Measurements from ENCODE around the gene MYL12A. TPM values are rescaled to one million over a fixed set of nuclear protein-coding genes. Genes with fewer than 3 reads are reported as not detected.
A peak's percentile ranks its signal among the peaks of the same experiment; 100 is the strongest.
"Not testable (repeated sequence)": the region's sequence is repeated elsewhere in the genome, so short reads cannot be mapped to it uniquely, and the experiment has no call there.

The MYL12A gene
- total RNA-seq, 1 donor from 2014 or later, result 219 TPM

DNA sequence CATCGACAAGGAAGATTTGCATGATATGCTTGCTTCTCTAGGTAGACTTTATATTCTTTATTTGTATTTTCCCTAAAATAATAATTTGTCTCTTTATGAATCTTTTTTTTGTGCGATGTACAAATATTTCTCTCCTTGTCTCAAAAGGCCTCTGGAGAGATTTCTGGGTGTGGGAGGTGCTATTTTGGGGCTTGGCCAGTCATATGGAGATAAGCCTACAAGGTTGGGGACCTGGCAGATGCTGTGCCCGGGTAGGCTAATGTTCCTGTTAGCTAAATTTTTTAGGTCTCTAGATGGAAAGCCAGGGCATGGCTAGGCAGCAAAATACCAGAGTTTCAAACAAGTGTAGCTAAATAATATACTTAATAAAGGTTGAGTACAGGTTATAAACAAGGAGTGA is 25.4 kb downstream of the MYL12A start:
- H3K4me3 Mint-ChIP-seq, result no peak overlapping the region

DNA sequence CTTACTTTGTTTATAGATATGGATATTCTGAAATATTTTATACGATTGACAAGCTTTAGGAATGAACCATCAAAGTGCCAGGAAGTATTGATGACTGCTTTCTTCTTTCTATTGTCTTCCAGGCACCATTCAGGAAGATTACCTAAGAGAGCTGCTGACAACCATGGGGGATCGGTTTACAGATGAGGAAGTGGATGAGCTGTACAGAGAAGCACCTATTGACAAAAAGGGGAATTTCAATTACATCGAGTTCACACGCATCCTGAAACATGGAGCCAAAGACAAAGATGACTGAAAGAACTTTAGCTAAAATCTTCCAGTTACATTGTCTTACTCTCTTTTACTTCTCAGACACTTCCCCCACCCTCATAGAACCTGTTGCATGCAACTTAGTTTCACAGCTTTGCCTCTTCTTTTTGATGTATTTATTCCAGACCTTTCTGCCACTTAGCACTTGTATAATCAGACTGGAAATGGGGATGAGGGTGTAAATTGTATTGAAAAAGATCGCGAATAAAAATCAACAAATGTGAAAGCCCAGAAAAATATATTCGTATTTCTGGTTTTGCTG is 30.1 kb downstream of the MYL12A start:
- DNase-seq (ENCODE audit: extremely low spot score, unreplicated experiment); H3K27ac Mint-ChIP-seq; H3K4me1 Mint-ChIP-seq (ENCODE audit: unreplicated experiment); H3K4me3 Mint-ChIP-seq; H3K27me3 Mint-ChIP-seq; H3K9me3 Mint-ChIP-seq: not testable (repeated sequence)
- H3K36me3 Mint-ChIP-seq, result peaks cover 19% of the 10 kb centered on the region

More for the DNA sequence above, 25.4 kb downstream of the MYL12A start:
- Mint-ChIP-seq H3K27me3 (no peaks in the 10 kb centered on the region), H3K4me1 (ENCODE audit: unreplicated experiment) (peaks cover 19% of the 10 kb centered on the region), H3K36me3 (peaks cover 24% of the 10 kb centered on the region), H3K27ac (no peak overlapping the region), H3K9me3 (peaks cover 8% of the 10 kb centered on the region)
- TF ChIP-seq, protein P1, sequence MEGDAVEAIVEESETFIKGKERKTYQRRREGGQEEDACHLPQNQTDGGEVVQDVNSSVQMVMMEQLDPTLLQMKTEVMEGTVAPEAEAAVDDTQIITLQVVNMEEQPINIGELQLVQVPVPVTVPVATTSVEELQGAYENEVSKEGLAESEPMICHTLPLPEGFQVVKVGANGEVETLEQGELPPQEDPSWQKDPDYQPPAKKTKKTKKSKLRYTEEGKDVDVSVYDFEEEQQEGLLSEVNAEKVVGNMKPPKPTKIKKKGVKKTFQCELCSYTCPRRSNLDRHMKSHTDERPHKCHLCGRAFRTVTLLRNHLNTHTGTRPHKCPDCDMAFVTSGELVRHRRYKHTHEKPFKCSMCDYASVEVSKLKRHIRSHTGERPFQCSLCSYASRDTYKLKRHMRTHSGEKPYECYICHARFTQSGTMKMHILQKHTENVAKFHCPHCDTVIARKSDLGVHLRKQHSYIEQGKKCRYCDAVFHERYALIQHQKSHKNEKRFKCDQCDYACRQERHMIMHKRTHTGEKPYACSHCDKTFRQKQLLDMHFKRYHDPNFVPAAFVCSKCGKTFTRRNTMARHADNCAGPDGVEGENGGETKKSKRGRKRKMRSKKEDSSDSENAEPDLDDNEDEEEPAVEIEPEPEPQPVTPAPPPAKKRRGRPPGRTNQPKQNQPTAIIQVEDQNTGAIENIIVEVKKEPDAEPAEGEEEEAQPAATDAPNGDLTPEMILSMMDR (conservative IDR thresholded peaks at IDR 0.05), result no peak
- no peak for DNase-seq (ENCODE audit: extremely low spot score, unreplicated experiment)

DNA sequence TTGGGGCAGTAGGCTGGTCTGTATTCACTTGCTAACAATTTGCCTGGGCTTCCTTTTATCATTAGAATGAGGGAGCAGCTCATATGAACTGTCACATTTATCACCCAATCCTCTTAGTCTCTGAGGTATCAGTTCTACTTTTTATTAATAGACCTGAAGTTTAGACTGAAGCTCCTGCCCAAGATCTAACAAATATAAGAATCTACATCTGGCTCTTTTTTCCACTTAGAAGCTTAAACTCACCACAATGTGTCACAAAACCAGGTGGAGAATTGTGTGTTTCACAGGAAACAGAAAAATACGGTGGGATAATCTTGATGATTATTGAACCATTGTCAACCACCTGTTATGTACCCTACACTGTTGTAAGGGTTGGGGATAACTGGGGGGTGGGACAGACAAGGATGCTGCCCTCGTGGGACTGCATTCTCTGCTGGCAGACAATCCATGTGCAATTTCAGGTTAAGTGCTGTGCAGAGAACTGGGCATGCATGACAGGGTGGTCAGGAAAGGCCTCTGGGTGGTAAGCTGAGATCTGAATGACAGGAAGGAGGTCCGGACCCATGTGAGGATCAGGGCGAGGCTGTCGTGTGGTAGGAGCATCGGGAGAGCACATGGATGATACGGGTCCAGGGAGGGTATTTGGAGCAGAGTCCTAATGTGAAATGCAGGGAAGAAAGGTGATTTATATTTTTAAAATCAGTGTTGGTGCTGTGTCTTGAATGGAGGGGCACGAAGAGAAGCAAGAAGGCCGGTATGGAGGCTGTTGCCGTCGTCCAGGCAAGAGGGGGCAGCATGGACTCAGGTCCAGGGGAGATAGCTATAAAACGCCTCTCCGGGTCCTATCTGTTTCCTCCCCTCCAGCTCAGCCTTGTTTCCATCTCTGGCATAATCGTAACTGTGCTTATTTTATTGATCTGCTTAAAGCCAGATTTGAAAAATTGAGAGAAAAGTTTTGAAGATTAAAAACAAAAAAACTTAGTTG is 31.9 kb downstream of the MYL12A start:
- Mint-ChIP-seq H3K27me3 (no peaks in the 10 kb centered on the region), H3K36me3 (peaks cover 11% of the 10 kb centered on the region), H3K4me1 (ENCODE audit: unreplicated experiment) (peaks cover 17% of the 10 kb centered on the region), H3K4me3 (no peak overlapping the region), H3K9me3 (no peaks in the 10 kb centered on the region), H3K27ac (no peak overlapping the region)
- TF ChIP-seq, protein P1 (conservative IDR thresholded peaks at IDR 0.05), result no peak
- no peak for DNase-seq (ENCODE audit: extremely low spot score, unreplicated experiment)

DNA sequence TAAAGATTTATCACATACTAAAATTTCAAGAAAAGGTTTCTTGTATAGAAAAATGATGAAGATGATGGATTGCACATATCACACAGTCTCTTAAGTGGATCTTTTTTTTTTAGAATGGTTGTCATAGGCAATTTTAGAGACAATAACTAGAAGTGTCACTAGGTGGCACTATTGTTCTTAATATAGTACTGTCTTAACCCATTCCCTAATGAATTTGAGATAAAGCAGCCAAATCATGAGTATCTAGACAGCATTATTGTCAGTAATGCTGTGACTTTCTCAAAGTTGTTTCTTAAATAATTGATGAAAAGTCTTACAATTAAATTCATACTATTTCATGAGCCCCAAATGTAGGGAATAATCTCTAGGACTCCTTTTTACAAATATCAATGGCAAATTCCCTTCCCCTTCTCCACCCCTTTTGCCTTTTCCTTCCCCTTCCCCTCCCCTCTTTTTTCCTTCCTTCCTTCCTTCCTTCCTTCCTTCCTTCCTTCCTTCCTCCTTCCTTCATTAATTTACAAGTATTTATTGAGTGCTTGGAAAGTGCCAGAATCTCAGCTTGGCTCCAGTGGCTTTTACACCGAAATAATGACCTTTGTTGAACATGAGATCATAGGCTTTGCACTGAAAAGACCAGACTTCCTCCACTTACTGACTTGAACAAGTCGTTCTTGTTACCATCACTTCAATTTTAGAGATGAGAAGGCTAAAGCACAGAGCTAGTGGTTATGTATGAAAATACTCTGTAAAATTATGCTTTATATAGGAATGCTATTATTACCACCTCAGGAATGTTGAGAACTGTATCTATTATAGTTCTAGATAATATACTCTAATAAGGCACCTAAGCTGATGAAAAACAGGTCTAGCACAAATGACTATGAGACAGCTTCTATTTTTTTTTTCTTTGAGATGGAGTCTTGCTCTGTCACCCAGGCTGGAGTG is 34.1 kb downstream of the MYL12A start:
- no peak overlapping the region for H3K4me3 Mint-ChIP-seq
- H3K27ac Mint-ChIP-seq, result peak overlapping the region; percentile 35
- TF ChIP-seq, protein P1 (conservative IDR thresholded peaks at IDR 0.05), result peak; percentile 93
- H3K4me1 Mint-ChIP-seq (ENCODE audit: unreplicated experiment), result peaks cover 17% of the 10 kb centered on the region
- DNase-seq (ENCODE audit: extremely low spot score, unreplicated experiment), result no peak
- no peaks in the 10 kb centered on the region for H3K27me3 Mint-ChIP-seq
- peaks cover 6% of the 10 kb centered on the region for H3K36me3 Mint-ChIP-seq
- H3K9me3 Mint-ChIP-seq, result peaks cover 8% of the 10 kb centered on the region

DNA sequence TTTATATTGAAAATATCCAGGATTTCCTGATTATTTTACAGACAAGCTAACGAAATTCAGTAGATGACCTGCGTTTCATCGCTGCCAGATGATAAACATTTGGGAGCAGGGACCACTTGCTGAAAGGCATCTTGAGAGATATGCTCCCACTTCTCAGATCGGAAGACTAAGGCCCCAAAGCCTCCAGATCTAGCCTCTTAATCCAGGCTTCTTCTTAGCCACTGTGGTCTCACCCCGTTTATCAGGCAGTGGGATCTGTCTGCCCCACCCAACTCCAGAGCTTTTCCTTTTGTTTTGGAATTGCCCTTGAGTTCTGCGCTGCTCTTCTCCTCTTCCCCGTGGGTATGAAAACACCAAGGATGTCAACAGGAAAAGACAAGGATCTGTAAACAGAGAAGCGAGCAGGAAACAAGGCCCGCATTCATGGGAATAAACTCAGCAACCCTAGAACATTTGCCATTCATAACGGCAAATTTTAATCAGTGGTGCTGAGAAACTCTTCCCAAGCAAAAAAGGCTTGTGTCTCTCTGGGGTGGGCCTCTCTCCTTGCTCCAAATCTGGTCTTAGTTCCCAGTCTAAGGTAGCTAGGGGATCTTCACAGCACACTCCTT is 35.8 kb downstream of the MYL12A start:
- Mint-ChIP-seq H3K4me1 (ENCODE audit: unreplicated experiment) (peaks cover 17% of the 10 kb centered on the region), H3K4me3 (no peak overlapping the region)

More for the DNA sequence above, 35.8 kb downstream of the MYL12A start:
- Mint-ChIP-seq H3K9me3 (peaks cover 12% of the 10 kb centered on the region), H3K27me3 (no peaks in the 10 kb centered on the region), H3K36me3 (peaks cover 3% of the 10 kb centered on the region), H3K27ac (no peak overlapping the region)
- TF ChIP-seq, protein P1 (conservative IDR thresholded peaks at IDR 0.05), result no peak
- DNase-seq (ENCODE audit: extremely low spot score, unreplicated experiment), result no peak
